GM12874 (cell line): ENCODE results near the gene NUDT8.

Source experiments
- CTCF ChIP-seq: IDR thresholded peaks from 2 replicates; pipeline ENCODE4 v1.5.1; 2011; ENCODE audit warnings: low read depth, mild to moderate bottlenecking, control low read depth, low read length, moderate library complexity; ENCODE audit not compliant: insufficient read depth

Gene NUDT8

GRCh38 chr11:67612751-67613150 is 17.0 kb downstream of the NUDT8 start:
- no peak for TF ChIP-seq CTCF

GRCh38 chr11:67611704-67612587 is 17.8 kb downstream of the NUDT8 start:
- no peak for TF ChIP-seq CTCF

GRCh38 chr11:67611165-67611564 is 18.6 kb downstream of the NUDT8 start:
- TF ChIP-seq CTCF, result no peak

GRCh38 chr11:67610302-67610868 is 19.4 kb downstream of the NUDT8 start:
- no peak for TF ChIP-seq CTCF

GRCh38 chr11:67609316-67609715 is 20.4 kb downstream of the NUDT8 start:
- TF ChIP-seq CTCF, result no peak

GRCh38 chr11:67608486-67608885 is 21.3 kb downstream of the NUDT8 start:
- TF ChIP-seq CTCF, result no peak

- TF ChIP-seq CTCF, result no peak
These were observed 22.2 kb downstream of the NUDT8 start for GRCh38 chr11:67607507-67607906.
